ENCODE data around the gene EHBP1.
"Not testable (repeated sequence)": the region's sequence is repeated elsewhere in the genome, so short reads cannot be mapped to it uniquely, and the experiment has no call there.

EHBP1 gene

DNA sequence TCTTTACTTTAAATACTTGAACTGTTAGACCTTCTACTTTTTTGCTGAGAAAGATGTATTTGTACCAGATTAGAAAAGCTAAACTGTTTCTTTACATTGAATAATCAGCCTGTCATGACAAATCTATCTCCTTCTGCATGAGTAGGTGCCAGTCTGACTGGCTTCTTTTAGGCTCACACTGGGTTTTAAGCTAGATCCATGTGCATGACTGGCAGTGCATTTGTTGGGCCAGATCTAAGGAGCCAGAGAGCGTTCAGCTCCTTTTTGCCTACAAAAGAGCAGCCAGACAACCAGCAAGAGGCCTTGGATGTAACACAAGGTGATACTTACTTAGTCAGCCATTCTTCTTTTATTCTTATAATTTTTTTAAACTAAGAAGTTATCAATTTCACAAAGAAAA, 263.2 kb downstream of the EHBP1 start:
- DNase-seq, result peak; percentile 91

GRCh38 chr2:62971936-62972335, 266.4 kb downstream of the EHBP1 start:
- no peak for DNase-seq

GRCh38 chr2:62972601-62973000, 267.1 kb downstream of the EHBP1 start:
- no peak for DNase-seq

GRCh38 chr2:62974999-62975398, 269.5 kb downstream of the EHBP1 start:
- no peak for DNase-seq

DNA sequence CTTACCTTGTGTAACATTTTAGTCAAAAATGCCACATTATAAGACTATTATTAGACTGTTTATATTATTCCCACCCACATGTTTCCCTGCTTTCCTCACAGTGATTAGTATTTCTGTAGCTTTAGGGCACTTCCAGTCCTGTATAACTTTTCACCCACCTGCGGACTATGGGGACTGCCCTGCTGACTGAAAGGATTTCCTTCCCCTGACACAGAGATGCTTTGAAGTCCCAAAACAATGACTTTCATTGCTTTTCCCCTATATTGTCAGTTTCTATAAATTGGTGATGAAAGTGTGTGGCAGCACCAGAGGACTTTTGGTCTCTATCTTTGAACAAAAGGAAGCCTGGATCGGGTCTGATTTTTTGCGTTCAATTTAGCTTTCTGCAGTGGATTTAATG, 286.1 kb downstream of the EHBP1 start:
- DNase-seq, result no peak

GRCh38 chr2:62992561-62992960, 287.0 kb downstream of the EHBP1 start:
- no peak for DNase-seq

DNA sequence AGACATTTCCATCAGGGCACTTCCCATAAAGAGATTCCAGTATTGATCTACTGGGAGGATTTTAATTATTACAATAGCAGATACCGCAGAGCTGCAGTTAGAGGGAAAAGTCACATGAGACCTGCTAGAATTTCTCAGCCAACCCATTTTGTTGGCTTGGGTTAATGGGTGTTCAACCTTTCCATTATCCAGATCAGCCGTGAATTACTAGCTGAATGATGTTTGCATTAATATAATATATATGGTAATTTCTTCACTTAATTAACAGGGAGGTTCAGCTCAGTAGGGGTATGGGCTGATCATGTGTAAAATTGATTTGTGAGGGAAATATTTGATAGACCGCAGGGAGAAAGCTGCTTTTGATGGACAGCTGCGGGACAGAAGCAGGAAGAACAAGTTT, 288.7 kb downstream of the EHBP1 start:
- DNase-seq, result no peak

GRCh38 chr2:62996534-62997186, 291.1 kb downstream of the EHBP1 start:
- DNase-seq, result no peak

- DNase-seq, result no peak
Observed at GRCh38 chr2:62998949-62999348, 293.4 kb downstream of the EHBP1 start.

DNA sequence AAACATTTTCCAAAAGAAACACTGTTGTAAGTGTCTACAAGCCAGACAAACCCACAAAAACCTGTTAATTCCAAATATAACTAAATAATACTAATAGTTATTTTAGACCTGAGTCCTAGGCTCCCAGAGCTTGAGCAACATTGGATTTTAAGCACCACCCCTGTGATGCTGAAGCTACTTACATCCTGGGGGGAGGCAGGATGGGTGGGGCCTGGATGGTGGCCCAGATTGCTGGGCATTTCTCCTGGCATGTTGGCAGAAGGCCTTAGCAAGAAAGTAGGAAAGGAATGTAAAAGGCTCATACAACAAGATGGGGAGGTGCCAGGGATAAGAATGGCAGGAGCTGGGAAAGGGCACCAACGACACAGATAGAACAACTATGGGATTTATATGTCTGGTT, 294.4 kb downstream of the EHBP1 start:
- DNase-seq, result no peak

DNA sequence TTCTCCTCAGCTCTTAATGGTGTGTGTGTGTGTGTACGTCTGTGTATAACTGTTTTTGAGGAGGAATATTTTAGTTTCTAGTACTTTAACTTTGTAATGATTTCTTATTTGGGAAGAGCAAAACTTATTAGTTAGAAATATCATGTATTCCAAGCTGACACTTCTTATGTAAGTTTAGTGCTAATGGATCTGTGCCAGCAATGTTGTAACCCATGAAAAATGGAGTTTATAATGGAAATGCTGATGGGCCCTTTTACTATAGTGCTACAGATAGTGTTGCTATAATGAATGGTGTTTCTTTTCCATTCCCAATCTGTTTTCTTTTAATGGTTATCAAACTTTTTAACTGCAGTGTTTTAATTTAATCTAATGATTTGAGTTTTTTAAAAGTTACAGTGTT, 295.3 kb downstream of the EHBP1 start:
- DNase-seq, result no peak

DNA sequence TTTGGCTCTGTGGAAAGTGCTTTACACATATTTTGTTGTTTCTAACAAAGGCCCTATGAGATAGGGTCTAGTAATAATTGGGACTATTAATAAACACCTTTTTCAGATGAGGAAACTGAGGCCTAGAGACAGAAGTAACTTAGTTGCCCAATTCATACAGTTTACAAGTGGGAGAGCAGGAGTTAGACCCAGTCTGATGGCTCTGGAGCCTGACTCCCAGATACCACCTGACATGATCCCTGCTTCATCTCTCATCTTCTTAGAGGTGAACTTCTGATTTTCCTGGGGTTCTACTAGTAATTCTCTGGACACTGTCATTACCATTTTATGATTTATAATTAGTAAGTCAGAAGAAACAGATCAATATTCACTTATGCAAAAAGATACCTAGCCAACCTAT, 296.1 kb downstream of the EHBP1 start:
- no peak for DNase-seq

DNA sequence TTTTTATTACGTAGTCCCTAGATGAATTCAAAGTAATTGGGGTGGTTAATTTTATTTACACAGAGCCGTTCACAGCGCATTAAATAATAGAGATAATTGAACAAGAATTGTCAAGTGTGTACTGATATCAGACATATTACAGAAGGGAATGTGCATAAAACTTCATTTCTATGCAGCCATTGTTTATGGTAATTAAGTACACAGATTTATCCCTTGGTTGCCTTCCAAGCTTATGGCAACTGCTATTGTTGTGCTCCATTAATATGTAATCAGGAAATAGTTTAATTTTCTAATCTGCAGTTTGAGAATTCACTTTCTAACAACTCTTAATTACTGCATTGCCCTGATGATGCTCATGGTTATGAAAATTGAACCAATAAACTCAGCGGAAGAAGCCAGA, 297.8 kb downstream of the EHBP1 start:
- DNase-seq, result no peak

GRCh38 chr2:63007813-63008458, 302.4 kb downstream of the EHBP1 start:
- DNase-seq, result no peak

- no peak for DNase-seq
Observed at GRCh38 chr2:63008838-63009237, 303.3 kb downstream of the EHBP1 start.

- no peak for DNase-seq
Observed at GRCh38 chr2:63009490-63009889, 304.0 kb downstream of the EHBP1 start.

- no peak for DNase-seq
Observed at GRCh38 chr2:63012541-63012940, 307.0 kb downstream of the EHBP1 start.

DNA sequence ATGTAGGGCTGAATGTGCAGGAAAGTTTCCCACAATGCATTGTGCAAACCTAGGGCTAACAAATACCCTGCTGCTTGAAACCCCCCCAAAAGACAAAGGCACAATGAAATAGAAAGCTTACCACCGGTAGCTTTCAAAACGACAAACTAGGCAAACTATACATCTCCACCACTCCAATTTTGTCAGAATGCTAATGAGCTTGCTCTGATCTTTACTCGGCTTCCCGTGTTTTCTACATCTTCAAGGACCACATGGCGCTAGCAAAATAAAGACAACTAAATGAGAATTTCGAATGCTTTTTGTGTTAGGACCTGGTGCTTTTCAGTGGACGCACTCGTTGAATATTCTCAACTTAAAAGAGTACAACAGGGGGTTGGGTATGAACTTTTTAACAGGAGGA, 307.9 kb downstream of the EHBP1 start:
- no peak for DNase-seq

DNA sequence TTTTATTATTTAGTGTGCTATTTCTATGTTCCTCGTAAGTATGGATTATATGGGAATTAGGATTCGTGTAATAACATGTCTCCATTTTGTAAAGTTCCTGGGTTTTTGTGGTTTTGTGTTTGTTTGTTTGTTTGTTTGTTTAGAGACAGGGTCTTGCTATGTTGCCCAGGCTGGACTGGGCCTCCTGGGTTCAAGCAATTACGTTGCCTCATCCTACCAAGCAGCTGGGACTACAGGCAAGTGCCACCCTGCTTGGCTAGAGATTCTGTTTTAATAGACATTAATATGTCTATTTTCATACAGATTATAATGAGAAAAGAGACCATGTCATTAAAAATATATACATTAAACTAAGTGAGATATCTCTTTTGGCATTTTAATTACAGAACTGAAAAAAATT, 309.9 kb downstream of the EHBP1 start:
- DNase-seq, result no peak

GRCh38 chr2:63018439-63018838, 312.9 kb downstream of the EHBP1 start:
- no peak for DNase-seq

DNA sequence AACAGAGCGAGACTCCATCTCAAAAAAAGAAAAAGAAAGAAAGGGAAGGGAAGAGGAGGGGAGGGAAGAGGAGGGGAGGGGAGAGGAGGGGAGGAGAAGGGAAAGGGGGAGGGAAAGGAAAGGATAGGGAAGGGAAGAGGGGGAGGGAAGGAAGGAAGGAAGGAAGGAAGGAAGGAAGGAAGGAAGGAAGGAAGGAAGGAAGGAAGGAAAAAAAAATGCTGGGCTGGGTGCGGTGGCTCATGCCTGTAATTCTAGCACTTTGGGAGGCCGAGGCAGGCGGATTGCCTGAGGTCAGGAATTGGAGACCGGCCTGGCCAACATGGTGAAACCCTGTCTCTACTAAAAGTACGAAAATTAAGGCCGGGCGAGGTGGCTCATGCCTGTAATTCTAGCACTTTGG, 314.2 kb downstream of the EHBP1 start:
- DNase-seq, result not testable (repeated sequence)

DNA sequence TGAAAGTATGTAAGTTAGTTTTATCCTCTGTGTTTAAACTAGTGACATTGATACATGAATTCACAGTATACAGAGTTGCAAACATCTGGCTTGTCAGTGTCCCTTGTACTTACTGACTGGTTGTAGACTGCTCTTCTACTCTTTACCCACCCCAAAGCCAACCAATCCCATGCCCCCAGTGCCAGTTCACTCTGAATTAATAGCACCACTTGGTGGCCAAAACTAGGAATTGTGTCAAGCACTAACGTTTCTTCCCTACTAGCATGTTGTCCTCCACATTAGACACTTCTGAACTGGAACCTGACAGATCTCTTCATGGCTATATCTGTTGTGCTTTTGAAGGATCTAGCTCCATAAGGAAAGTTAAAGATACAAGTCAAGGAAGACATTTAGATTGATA, 317.9 kb downstream of the EHBP1 start:
- DNase-seq, result no peak

GRCh38 chr2:63027220-63027619, 321.7 kb downstream of the EHBP1 start:
- no peak for DNase-seq

- no peak for DNase-seq
Observed at GRCh38 chr2:63029058-63029457, 323.5 kb downstream of the EHBP1 start.

DNA sequence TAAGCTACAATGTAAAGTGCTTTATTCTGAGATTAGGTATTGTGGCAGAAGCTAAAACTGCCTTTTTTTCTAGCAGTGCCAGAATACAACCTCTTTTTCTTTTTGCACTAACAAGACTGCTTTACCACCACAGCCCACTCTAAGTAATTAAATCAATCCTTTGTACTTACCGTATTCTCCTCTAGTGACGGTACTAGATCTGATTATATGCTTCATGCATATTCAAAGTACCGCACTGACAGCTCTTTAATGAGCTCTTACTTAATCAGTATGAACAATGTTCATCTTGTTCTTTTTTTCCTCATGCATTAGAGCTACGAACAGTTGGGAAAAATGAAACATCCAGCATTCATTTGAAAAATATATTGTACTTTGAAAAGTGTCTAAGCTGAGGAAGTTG, 329.0 kb downstream of the EHBP1 start:
- DNase-seq, result no peak

Measured in eye (tissue), 1 donor.